Naive thymus-derived CD4-positive, alpha-beta T cell (primary cell): ENCODE results near the gene MEI1. TPM values are rescaled to one million over a fixed set of nuclear protein-coding genes. Genes with fewer than 3 reads are reported as not detected.

ENCODE experiments used
- ATAC-seq: fragments of 150-1000 bp; cut with Tn5 transposase; 2 replicates; pipeline ENCODE4 v1.10.0; 2021; ENCODE audit warnings: mild to moderate bottlenecking, moderate library complexity
- CTCF ChIA-PET: fragments of 350-600 bp; sonication (Branson Sonifier 250); formaldehyde crosslinking; loops from one replicate; lab custom pipeline; 2021; ENCODE audit warnings: antibody characterized with exemption; lab: Charles Lee
- POLR2A ChIA-PET: fragments of 350-600 bp; sonication (Branson Sonifier 250); formaldehyde crosslinking; loops from one replicate; lab custom pipeline; 2021; ENCODE audit warnings: antibody characterized with exemption, inconsistent platforms; lab: Charles Lee
- DNase-seq, 9 donors: peaks; one replicate each; pipeline versions ENCODE4 v3.0.0 to v3.0.0-alpha.2; 2020 to 2022; ENCODE audit warnings: mixed read lengths in 1 of 9
- H3K27ac ChIP-seq: one replicate; pipeline ENCODE4 v1.7.0; 2013; ENCODE audit warnings: mild to moderate bottlenecking, low read depth, low read length, moderate library complexity
- H3K27me3 ChIP-seq, 2 donors: one replicate each; pipeline ENCODE4 v1.7.0; 2013; ENCODE audit warnings: low read length in 2 of 2, mild to moderate bottlenecking in 2 of 2, moderate library complexity in 2 of 2; ENCODE audit not compliant: control insufficient read depth in 2 of 2, insufficient read depth in 2 of 2
- H3K36me3 ChIP-seq, 3 experiments: 1 replicate in 2 of 3; 2 replicates in 1 of 3; pipeline ENCODE4 v1.7.0; 2013; ENCODE audit warnings: low read length in 3 of 3, mild to moderate bottlenecking in 3 of 3, moderate library complexity in 1 of 3; ENCODE audit not compliant: insufficient read depth in 3 of 3, control insufficient read depth in 2 of 3
- H3K4me1 ChIP-seq, 2 donors: one replicate each; pipeline ENCODE4 v1.7.0; 2013; ENCODE audit warnings: low read length in 2 of 2, mild to moderate bottlenecking in 2 of 2, moderate library complexity in 1 of 2; ENCODE audit not compliant: control insufficient read depth in 2 of 2, insufficient read depth in 2 of 2
- H3K4me3 ChIP-seq: 2 replicates; pipeline ENCODE4 v1.7.0; 2013; ENCODE audit warnings: mild to moderate bottlenecking, low read length
- H3K9me3 ChIP-seq, 3 experiments: 1 replicate in 2 of 3; 2 replicates in 1 of 3; pipeline ENCODE4 v1.7.0; 2013; ENCODE audit warnings: low read length in 3 of 3; ENCODE audit not compliant: control insufficient read depth in 2 of 3
- H3K27ac Mint-ChIP-seq, 9 donors: one replicate each; pipeline ENCODE4 v1.8.0; 2020 to 2022; ENCODE audit warnings: mixed read lengths in 9 of 9, mild to moderate bottlenecking in 8 of 9, moderate library complexity in 5 of 9, inconsistent platforms in 2 of 9
- H3K27me3 Mint-ChIP-seq, 5 donors: one replicate each; pipeline ENCODE4 v1.8.0; 2021 to 2022; ENCODE audit warnings: mixed read lengths in 5 of 5, mild to moderate bottlenecking in 1 of 5
- H3K36me3 Mint-ChIP-seq, 5 donors: one replicate each; pipeline ENCODE4 v1.8.0; 2020 to 2022; ENCODE audit warnings: mixed read lengths in 5 of 5, mild to moderate bottlenecking in 3 of 5, inconsistent platforms in 1 of 5
- H3K4me1 Mint-ChIP-seq, 7 donors: one replicate each; pipeline ENCODE4 v1.8.0; 2020 to 2022; ENCODE audit warnings: mixed read lengths in 7 of 7, mild to moderate bottlenecking in 3 of 7, inconsistent platforms in 1 of 7
- H3K4me3 Mint-ChIP-seq, 10 donors: one replicate each; pipeline ENCODE4 v1.8.0; 2020 to 2022; ENCODE audit warnings: mild to moderate bottlenecking in 10 of 10, mixed read lengths in 10 of 10, moderate library complexity in 6 of 10, inconsistent platforms in 2 of 10
- H3K9me3 Mint-ChIP-seq, 11 donors: one replicate each; pipeline ENCODE4 v1.8.0; 2020 to 2022; ENCODE audit warnings: mixed read lengths in 11 of 11, mild to moderate bottlenecking in 4 of 11, inconsistent platforms in 1 of 11, moderate library complexity in 1 of 11
- intact Hi-C, 2 donors: fragments of 100-400 bp; cut with micrococcal nuclease; formaldehyde crosslinking; loops; one replicate each; pipeline ENCODE4 v1.15.1; 2023
- polyA plus RNA-seq, 2 donors: library from polyadenylated mRNA; unstranded; fragments of 300-500 nt; fragmentation: Illumina TruSeq; gene quantifications; one replicate each; pipeline ENCODE4 v1.2.3, GENCODE V29; 2021
- total RNA-seq, 6 experiments: library from RNA in 5 of 6; stranded (reverse) in 5 of 6; gene quantifications; 1 replicate in 5 of 6; 2 replicates in 1 of 6; pipeline ENCODE4 v1.2.3 and lab custom pipeline; 2021 to 2026

The MEI1 gene
- total and polyA plus RNA-seq, 7 experiments from 2014 or later = 40.4 to 112 (median 64.7) TPM

DNA sequence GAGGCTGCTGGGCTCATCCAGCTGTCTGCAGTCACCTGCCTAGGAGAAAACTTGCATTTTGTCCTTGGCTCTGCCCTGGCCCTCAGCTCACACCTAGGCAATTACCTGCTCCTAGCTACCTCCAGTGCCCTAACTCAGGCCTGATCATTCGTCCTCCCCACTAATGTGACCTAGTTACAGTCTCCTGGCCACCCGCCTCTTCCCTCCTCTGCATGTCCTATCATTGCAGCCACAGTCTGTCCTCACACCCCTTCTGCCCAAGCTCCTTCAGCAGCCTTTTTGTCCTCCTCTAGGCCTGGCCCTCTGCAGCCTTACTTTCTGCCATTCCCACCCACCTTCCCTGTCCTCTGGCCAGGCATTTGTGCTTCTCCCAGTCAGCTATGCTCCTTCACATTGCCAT lies 83.4 kb downstream of the MEI1 start:
- Histone ChIP-seq H3K9me3 (no peaks in the 10 kb centered on the region), H3K27ac (peak overlapping the region; percentile 88), H3K4me1 (peaks cover 22 to 29% of the 10 kb centered on the region in 2 donors), H3K36me3 (peaks cover 0 to 25% (median 7%) of the 10 kb centered on the region in 3 experiments), H3K27me3 (no peaks in the 10 kb centered on the region), H3K4me3 (peak overlapping the region; percentile 67)
- no peak for DNase-seq
- Mint-ChIP-seq H3K4me3 (peak overlapping the region; percentile 77 to 93 (median 89)), H3K4me1 (peaks cover 32 to 73% (median 61%) of the 10 kb centered on the region in 7 donors), H3K27ac (peak overlapping the region; percentile 98 to 100 (median 100)), H3K9me3 (no peaks in the 10 kb centered on the region), H3K36me3 (peaks cover 0 to 16% (median 7%) of the 10 kb centered on the region in 5 donors), H3K27me3 (no peaks in the 10 kb centered on the region)
- ChIA-PET CTCF (interaction anchor here (0.9 to 5.4 kb wide), 3 partner anchors 18 to 70 kb away, joined by 3 to 30 read pairs (median 6); partner anchors contain the start of gene CCDC134), POLR2A (interaction anchor here (1.0 to 12.2 kb wide), 9 partner anchors 9 to 163 kb away, joined by 3 to 366 read pairs (median 10); partner anchors contain the start of genes CCDC134, MEI1 and SREBF2)
- intact Hi-C loops = loop anchor here in 1 of 2 donors (5.0 kb wide), 1 partner anchor 495 kb away; the partner anchor contains the start of gene RANGAP1
- ATAC-seq = no peak

DNA sequence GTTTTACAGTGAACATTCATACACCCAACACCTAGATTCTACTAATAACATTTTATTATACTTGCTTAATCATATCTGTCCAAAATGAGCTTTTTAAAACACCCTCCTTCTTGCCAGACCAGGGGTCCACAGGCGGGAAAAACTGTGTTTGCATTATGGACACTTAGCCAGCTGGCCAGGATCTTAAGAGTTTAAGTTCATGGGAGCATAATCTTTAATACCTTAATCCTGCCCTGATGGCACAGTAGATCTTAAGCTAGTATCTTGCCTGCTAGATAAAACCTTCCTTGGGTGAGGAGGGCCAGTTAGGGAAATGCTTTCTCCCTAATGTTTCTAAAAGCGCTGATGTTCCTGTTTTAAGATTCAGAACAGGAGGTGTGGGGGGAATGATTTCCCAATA lies 88.0 kb downstream of the MEI1 start:
- Mint-ChIP-seq H3K4me1 (peaks cover 8 to 43% (median 30%) of the 10 kb centered on the region in 7 donors), H3K4me3 (no peak overlapping the region), H3K27me3 (no peaks in the 10 kb centered on the region), H3K27ac (peak overlapping the region in 3 of 9 donors; percentile 26 to 70 (median 60)), H3K36me3 (peaks cover 0 to 33% (median 20%) of the 10 kb centered on the region in 5 donors), H3K9me3 (no peaks in the 10 kb centered on the region)
- H3K4me1 ChIP-seq = peaks cover 13 to 16% of the 10 kb centered on the region in 2 donors
- H3K27me3 ChIP-seq = no peaks in the 10 kb centered on the region
- ChIA-PET POLR2A (interaction anchor here (0.6 to 12.2 kb wide), 6 partner anchors 10 to 486 kb away, joined by 3 to 366 read pairs (median 3); partner anchors contain the start of gene CCDC134), CTCF (interaction anchor here (0.7 to 1.5 kb wide), 3 partner anchors 13 to 194 kb away, joined by 3 to 5 read pairs (median 3); partner anchors contain the start of gene CCDC134)
- peaks cover 0 to 56% (median 7%) of the 10 kb centered on the region in 3 experiments for H3K36me3 ChIP-seq
- intact Hi-C loops = no loop called here
- H3K9me3 ChIP-seq = no peaks in the 10 kb centered on the region
- ATAC-seq (no peak), DNase-seq (no peak)
- no peak overlapping the region for H3K27ac ChIP-seq
- H3K4me3 ChIP-seq = no peak overlapping the region

DNA sequence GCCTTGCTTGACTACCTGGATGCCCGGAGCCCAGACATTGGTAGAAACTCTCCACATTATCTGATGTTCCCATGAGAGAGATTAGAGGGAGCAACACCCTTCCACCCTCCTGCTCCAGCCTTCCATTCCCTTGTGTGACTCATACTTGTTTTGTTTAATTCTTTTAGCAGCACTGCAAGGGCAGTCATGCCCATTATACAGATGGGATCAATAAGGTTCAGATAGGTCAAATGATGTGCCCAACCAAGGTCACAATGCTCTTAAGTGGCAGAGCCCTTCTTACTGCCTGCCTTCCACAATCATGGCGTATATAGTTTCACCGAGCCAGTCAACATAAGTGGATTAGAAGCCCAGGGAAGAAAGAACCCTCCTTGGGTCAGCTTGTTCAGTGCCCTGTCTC lies 94.6 kb downstream of the MEI1 start:
- Histone ChIP-seq H3K9me3 (no peaks in the 10 kb centered on the region), H3K27ac (no peak overlapping the region), H3K36me3 (peaks cover 0 to 60% (median 6%) of the 10 kb centered on the region in 3 experiments), H3K27me3 (no peaks in the 10 kb centered on the region), H3K4me1 (no peaks in the 10 kb centered on the region), H3K4me3 (no peak overlapping the region)
- Mint-ChIP-seq H3K9me3 (no peaks in the 10 kb centered on the region), H3K27ac (peak overlapping the region in 3 of 9 donors; percentile 18 to 56 (median 39)), H3K4me3 (no peak overlapping the region), H3K36me3 (peaks cover 6 to 47% (median 27%) of the 10 kb centered on the region in 5 donors), H3K4me1 (peaks cover 0 to 21% (median 10%) of the 10 kb centered on the region in 7 donors), H3K27me3 (no peaks in the 10 kb centered on the region)
- ATAC-seq = no peak
- no peak for DNase-seq
- intact Hi-C loops = no loop called here
- POLR2A ChIA-PET = interaction anchor here (7.8 kb wide), 1 partner anchor 12 kb away, joined by 366 read pairs; no protein-coding TSS in a partner anchor
- CTCF ChIA-PET = no interaction called here

DNA sequence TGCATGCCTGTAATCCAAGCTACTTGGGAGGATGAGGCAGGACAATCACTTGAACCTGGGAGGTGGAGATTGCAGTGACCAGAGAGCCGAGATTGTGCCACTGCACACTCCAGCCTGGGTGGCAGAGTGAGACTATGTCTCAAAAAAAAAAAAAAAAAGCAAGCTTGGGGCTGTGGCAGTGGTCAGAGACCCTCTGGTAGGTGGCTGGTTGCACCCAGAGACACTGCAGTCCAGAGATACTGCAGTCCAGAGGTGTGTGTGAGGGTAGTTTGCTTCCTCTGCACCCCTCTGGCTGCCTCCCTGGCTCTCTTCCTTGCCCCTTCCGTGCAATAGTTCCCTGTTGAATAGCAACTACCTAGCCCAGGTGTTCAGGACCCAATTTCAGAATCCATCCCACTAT lies 99.4 kb downstream of the MEI1 start:
- no peak overlapping the region for H3K4me3 ChIP-seq
- H3K4me1 Mint-ChIP-seq = peaks cover 8 to 41% (median 32%) of the 10 kb centered on the region in 7 donors
- ChIA-PET POLR2A (interaction anchor here (0.7 to 7.8 kb wide), 10 partner anchors 7 to 646 kb away, joined by 3 to 366 read pairs (median 10); partner anchors contain the start of genes DESI1, SNU13, SREBF2 and XRCC6), CTCF (interaction anchor here (0.9 to 2.9 kb wide), 3 partner anchors 8 to 52 kb away, joined by 3 to 26 read pairs (median 4); no protein-coding TSS in a partner anchor)
- no peak for DNase-seq
- peaks cover 0 to 4% (median 0%) of the 10 kb centered on the region in 11 donors for H3K9me3 Mint-ChIP-seq
- H3K4me1 ChIP-seq = peaks cover 17 to 19% of the 10 kb centered on the region in 2 donors
- H3K27ac Mint-ChIP-seq = peak overlapping the region; percentile 94 to 100 (median 98)
- H3K9me3 ChIP-seq = no peaks in the 10 kb centered on the region
- intact Hi-C loops = no loop called here
- ATAC-seq = no peak
- no peaks in the 10 kb centered on the region for H3K27me3 ChIP-seq
- H3K27me3 Mint-ChIP-seq = no peaks in the 10 kb centered on the region
- H3K36me3 ChIP-seq = peaks cover 0 to 26% (median 6%) of the 10 kb centered on the region in 3 experiments
- H3K36me3 Mint-ChIP-seq = peaks cover 6 to 20% (median 14%) of the 10 kb centered on the region in 5 donors
- H3K4me3 Mint-ChIP-seq = peak overlapping the region in 8 of 10 donors; percentile 81 to 97 (median 95)
- peak overlapping the region; percentile 88 for H3K27ac ChIP-seq

DNA sequence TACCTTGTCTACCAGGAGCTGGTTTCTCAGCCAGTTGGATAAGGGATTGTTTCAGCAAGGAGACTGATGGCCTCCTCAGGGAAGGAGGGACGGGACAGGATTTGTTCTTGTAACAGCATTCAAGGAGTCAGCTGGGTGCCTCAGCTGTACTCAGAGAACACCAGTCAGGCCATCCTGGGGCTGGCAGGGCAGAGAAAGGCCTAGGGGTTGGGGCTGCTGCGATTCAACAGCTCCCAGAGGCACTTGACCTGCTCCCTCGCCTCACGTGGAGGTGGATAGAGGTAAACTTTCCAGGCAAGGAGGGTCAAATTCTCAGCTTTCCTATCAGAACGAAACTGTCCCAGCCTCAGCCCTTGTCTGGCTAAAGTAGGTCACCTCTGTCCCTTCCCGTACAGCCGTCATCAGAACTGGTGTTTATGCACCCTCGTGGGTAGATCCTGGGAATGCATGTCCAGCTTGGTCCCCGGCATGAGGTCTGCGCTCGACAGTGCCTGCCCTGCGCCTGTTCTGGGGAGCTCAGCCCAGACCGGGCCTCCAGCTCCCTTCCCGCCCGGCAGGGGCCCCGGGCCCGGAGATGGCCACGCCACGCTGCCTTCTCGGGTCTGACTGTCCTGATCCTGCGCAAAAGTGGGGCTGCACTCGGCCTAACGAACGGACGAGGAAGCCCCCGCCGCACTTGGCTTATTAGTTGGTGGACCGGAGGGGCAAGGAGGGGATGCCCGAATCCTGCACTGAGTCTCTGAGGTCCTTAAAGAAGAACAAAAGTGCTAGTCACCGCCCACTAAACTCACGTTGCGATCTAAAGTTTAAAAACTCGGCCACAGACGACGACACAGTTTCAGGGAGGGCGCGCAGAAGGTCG lies 100.4 kb downstream of the MEI1 start:
- POLR2A ChIA-PET = interaction anchor here (0.7 to 7.8 kb wide), 30 partner anchors 8 to 1903 kb away, joined by 3 to 366 read pairs (median 6); partner anchors contain the start of genes DESI1, MEI1, SMDT1 and SNU13
- Mint-ChIP-seq H3K9me3 (peaks cover 0 to 4% (median 0%) of the 10 kb centered on the region in 11 donors), H3K4me1 (peaks cover 8 to 46% (median 38%) of the 10 kb centered on the region in 7 donors), H3K27me3 (no peaks in the 10 kb centered on the region), H3K27ac (peak overlapping the region; percentile 94 to 100 (median 98)), H3K36me3 (peaks cover 3 to 13% (median 4%) of the 10 kb centered on the region in 5 donors), H3K4me3 (peak overlapping the region; percentile 81 to 97 (median 95))
- H3K27me3 ChIP-seq = no peaks in the 10 kb centered on the region
- peak overlapping the region; percentile 88 for H3K4me3 ChIP-seq
- peak overlapping the region; percentile 88 for H3K27ac ChIP-seq
- ATAC-seq = peak; percentile 56
- intact Hi-C loops = loop anchor here (1.0 to 5.0 kb wide), 9 partner anchors 18 to 141 kb away; partner anchors contain the start of gene SNU13 (in 2 of the 2)
- DNase-seq = peak in 3 of 9 donors; percentile 7 to 46 (median 28)
- peaks cover 17 to 19% of the 10 kb centered on the region in 2 donors for H3K4me1 ChIP-seq
- peaks cover 0 to 16% (median 2%) of the 10 kb centered on the region in 3 experiments for H3K36me3 ChIP-seq
- CTCF ChIA-PET = interaction anchor here (0.7 to 2.9 kb wide), 10 partner anchors 12 to 158 kb away, joined by 3 to 26 read pairs (median 5); no protein-coding TSS in a partner anchor
- H3K9me3 ChIP-seq = no peaks in the 10 kb centered on the region
